Measurements from ENCODE around the gene ART1. TPM values are rescaled to one million over a fixed set of nuclear protein-coding genes. Genes with fewer than 3 reads are reported as not detected.

The ART1 gene
- total and polyA plus RNA-seq, 2 donors (not counting 1 experiment from before 2014, with no cell fraction given) = not detected

DNA sequence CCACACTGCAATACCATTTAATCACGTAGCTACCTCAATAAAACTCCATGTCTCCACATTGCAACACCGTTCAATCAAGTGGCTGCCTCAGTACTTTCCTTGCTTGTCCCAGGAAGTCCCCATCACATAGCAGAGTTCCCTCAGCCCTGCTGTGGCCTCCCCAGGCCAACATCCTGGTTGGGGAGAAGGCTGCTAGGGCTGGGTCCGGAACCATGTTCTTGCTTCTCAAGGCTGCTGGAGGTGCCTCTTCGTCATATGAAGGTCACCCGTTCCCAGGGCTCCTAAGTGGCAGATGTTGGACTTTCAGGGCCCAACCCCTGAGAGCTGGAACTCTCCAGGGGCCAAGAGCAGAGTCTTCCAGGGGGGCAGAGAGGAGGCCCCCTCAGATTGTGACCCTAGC is 6.4 kb upstream of the ART1 start:
- no peaks in the 10 kb centered on the region for H4K20me1 ChIP-seq (ENCODE audit: control insufficient read depth, insufficient read depth, low read length, poor library complexity, severe bottlenecking)
- H3K9ac ChIP-seq (ENCODE audit: low read length) = no peak overlapping the region
- no peaks in the 10 kb centered on the region for H3K79me2 ChIP-seq (ENCODE audit: control insufficient read depth, insufficient read depth, low read length)
- Mint-ChIP-seq H3K27ac (no peak overlapping the region), H3K27me3 (peaks cover 44% of the 10 kb centered on the region), H3K4me1 (peaks cover 10% of the 10 kb centered on the region), H3K4me3 (no peak overlapping the region), H3K9me3 (ENCODE audit: insufficient read depth) (no peaks in the 10 kb centered on the region)
- no peak overlapping the region for H3K4me3 ChIP-seq (ENCODE audit: control extremely low read depth in 1 of 5, extremely low read depth in 1 of 5, insufficient read depth in 1 of 5, low read depth in 2 of 5, low read length in 4 of 5)
- no peak for ATAC-seq (ENCODE audit: low read depth)
- H2AFZ ChIP-seq (ENCODE audit: insufficient read depth, low read depth, low read length, poor library complexity, severe bottlenecking) = no peak overlapping the region
- DNase-seq = no peak
- WGBS (ENCODE audit: insufficient coverage) = 86% methylated on average over 1 of the region's 5 CpGs
- no peak overlapping the region for H3K4me2 ChIP-seq (replicated peaks; ENCODE audit: low read depth, low read length, poor library complexity, severe bottlenecking)
- H3K36me3 ChIP-seq (replicated peaks in 1 of 2; ENCODE audit: control extremely low read depth in 1 of 2, control insufficient read depth in 1 of 2, extremely low read depth in 1 of 2, insufficient read depth in 2 of 2, low read length in 1 of 2) = no peaks in the 10 kb centered on the region
- no peak for TF ChIP-seq EZH2 (IDR thresholded peaks at IDR 0.05; ENCODE audit: borderline replicate concordance, insufficient read depth, low read depth, low read length, poor library complexity, severe bottlenecking)
- TF ChIP-seq, protein P1, sequence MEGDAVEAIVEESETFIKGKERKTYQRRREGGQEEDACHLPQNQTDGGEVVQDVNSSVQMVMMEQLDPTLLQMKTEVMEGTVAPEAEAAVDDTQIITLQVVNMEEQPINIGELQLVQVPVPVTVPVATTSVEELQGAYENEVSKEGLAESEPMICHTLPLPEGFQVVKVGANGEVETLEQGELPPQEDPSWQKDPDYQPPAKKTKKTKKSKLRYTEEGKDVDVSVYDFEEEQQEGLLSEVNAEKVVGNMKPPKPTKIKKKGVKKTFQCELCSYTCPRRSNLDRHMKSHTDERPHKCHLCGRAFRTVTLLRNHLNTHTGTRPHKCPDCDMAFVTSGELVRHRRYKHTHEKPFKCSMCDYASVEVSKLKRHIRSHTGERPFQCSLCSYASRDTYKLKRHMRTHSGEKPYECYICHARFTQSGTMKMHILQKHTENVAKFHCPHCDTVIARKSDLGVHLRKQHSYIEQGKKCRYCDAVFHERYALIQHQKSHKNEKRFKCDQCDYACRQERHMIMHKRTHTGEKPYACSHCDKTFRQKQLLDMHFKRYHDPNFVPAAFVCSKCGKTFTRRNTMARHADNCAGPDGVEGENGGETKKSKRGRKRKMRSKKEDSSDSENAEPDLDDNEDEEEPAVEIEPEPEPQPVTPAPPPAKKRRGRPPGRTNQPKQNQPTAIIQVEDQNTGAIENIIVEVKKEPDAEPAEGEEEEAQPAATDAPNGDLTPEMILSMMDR (IDR thresholded peaks at IDR 0.05) = no peak
- intact Hi-C loops (cut with micrococcal nuclease) = no loop called here
- ChIA-PET CTCF (no interaction called here), POLR2A (no interaction called here)
- no peak overlapping the region for H3K27ac ChIP-seq (ENCODE audit: low read length in 2 of 2)
- peaks cover 10 to 14% of the 10 kb centered on the region in 2 donors for H3K4me1 ChIP-seq (ENCODE audit: control insufficient read depth in 2 of 2, insufficient read depth in 2 of 2, low read length in 2 of 2)
- H3K27me3 ChIP-seq (replicated peaks in 1 of 4; ENCODE audit: control extremely low read depth in 1 of 4, control insufficient read depth in 3 of 4, insufficient read depth in 4 of 4, low read length in 3 of 4) = peaks cover 0 to 27% (median 12%) of the 10 kb centered on the region in 4 experiments
- peaks cover 0 to 5% (median 0%) of the 10 kb centered on the region in 3 donors for H3K9me3 ChIP-seq (ENCODE audit: control extremely low read depth in 1 of 3, control insufficient read depth in 2 of 3, insufficient read depth in 1 of 3, low read length in 2 of 3)

DNA sequence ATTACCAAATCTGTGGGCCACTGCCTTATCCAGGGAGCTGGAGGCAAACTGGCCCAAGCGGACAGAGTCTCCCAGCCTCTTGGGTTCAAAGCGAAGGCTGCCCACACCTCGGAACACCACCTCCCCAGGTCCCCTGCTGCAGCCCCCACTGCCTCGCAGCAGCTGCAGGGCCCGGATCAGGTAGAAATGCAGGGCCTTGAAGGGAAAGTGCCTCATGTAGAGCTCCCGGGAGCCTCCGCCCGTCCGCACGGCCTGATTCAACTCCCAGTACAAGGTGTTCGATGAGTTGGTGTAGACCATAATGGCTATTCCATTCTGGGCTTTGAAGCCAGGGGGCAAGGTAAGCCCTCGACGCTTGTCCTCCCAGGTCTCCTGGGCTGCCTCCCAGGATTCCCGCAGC is 5.1 kb upstream of the ART1 start:
- Histone ChIP-seq H2AFZ (ENCODE audit: insufficient read depth, low read depth, low read length, poor library complexity, severe bottlenecking) (no peak overlapping the region), H3K27me3 (replicated peaks in 1 of 4; ENCODE audit: control extremely low read depth in 1 of 4, control insufficient read depth in 3 of 4, insufficient read depth in 4 of 4, low read length in 3 of 4) (peaks cover 0 to 33% (median 12%) of the 10 kb centered on the region in 4 experiments), H3K79me2 (ENCODE audit: control insufficient read depth, insufficient read depth, low read length) (no peaks in the 10 kb centered on the region), H3K27ac (ENCODE audit: low read length in 2 of 2) (no peak overlapping the region), H3K4me2 (replicated peaks; ENCODE audit: low read depth, low read length, poor library complexity, severe bottlenecking) (no peak overlapping the region), H4K20me1 (ENCODE audit: control insufficient read depth, insufficient read depth, low read length, poor library complexity, severe bottlenecking) (no peaks in the 10 kb centered on the region), H3K36me3 (replicated peaks in 1 of 2; ENCODE audit: control extremely low read depth in 1 of 2, control insufficient read depth in 1 of 2, extremely low read depth in 1 of 2, insufficient read depth in 2 of 2, low read length in 1 of 2) (no peaks in the 10 kb centered on the region), H3K9ac (ENCODE audit: low read length) (no peak overlapping the region), H3K4me1 (ENCODE audit: control insufficient read depth in 2 of 2, insufficient read depth in 2 of 2, low read length in 2 of 2) (peaks cover 10 to 14% of the 10 kb centered on the region in 2 donors), H3K9me3 (ENCODE audit: control extremely low read depth in 1 of 3, control insufficient read depth in 2 of 3, insufficient read depth in 1 of 3, low read length in 2 of 3) (peaks cover 0 to 13% (median 0%) of the 10 kb centered on the region in 3 donors), H3K4me3 (ENCODE audit: control extremely low read depth in 1 of 5, extremely low read depth in 1 of 5, insufficient read depth in 1 of 5, low read depth in 2 of 5, low read length in 4 of 5) (no peak overlapping the region)
- Mint-ChIP-seq H3K27me3 (peaks cover 55% of the 10 kb centered on the region), H3K4me3 (peak overlapping the region; percentile 16), H3K4me1 (peaks cover 10% of the 10 kb centered on the region), H3K27ac (no peak overlapping the region), H3K9me3 (ENCODE audit: insufficient read depth) (no peaks in the 10 kb centered on the region)
- DNase-seq = no peak
- WGBS (ENCODE audit: insufficient coverage) = 96% methylated on average over 13 of the region's 14 CpGs
- ChIA-PET POLR2A (no interaction called here), CTCF (no interaction called here)
- no peak for TF ChIP-seq EZH2 (IDR thresholded peaks at IDR 0.05; ENCODE audit: borderline replicate concordance, insufficient read depth, low read depth, low read length, poor library complexity, severe bottlenecking)
- TF ChIP-seq, protein P1 (IDR thresholded peaks at IDR 0.05) = no peak
- no peak for ATAC-seq (ENCODE audit: low read depth)
- intact Hi-C loops (cut with micrococcal nuclease) = no loop called here

Data from B cell (primary cell).